HCT116 (cell line): ENCODE measurements around the gene LTBR.

Experiments used
- ATF3 ChIP-seq: IDR thresholded peaks from 2 replicates; pipeline ENCODE4 v1.6.1; 2012
- CTCF ChIP-seq, 3 experiments: fragments of 200-600 bp in 1 of 3; sonication (generic) in 1 of 3; IDR thresholded peaks in 2 of 3; conservative IDR thresholded peaks in 1 of 3; 2 replicates each; pipeline ENCODE4 v1.5.1; 2012 to 2017; ENCODE audit warnings: low read depth in 2 of 3, low read length in 2 of 3, antibody characterized with exemption in 1 of 3, borderline replicate concordance in 1 of 3, control low read depth in 1 of 3, mild to moderate bottlenecking in 1 of 3, mixed read lengths in 1 of 3, mixed run types in 1 of 3, moderate library complexity in 1 of 3; ENCODE audit not compliant: insufficient read depth in 1 of 3
- EGR1 ChIP-seq: IDR thresholded peaks from 2 replicates; pipeline ENCODE4 v1.6.1; 2012; ENCODE audit warnings: low read depth
- EZH2 ChIP-seq: fragments of 200-600 bp; sonication (generic); IDR thresholded peaks from 2 replicates; pipeline ENCODE4 v1.6.1; 2017; ENCODE audit warnings: antibody characterized with exemption, mixed run types
- EZH2phosphoT487 ChIP-seq: fragments of 200-600 bp; IDR thresholded peaks from 2 replicates; pipeline ENCODE4 v1.6.1; 2018; ENCODE audit warnings: antibody characterized with exemption, borderline replicate concordance
- JUND ChIP-seq: IDR thresholded peaks from 2 replicates; pipeline ENCODE4 v1.6.1; 2012
- MAX ChIP-seq: IDR thresholded peaks from 2 replicates; pipeline ENCODE4 v1.6.1; 2012
- POLR2A ChIP-seq: IDR thresholded peaks from 2 replicates; pipeline ENCODE4 v1.7.0; 2011; ENCODE audit warnings: borderline replicate concordance; ENCODE audit not compliant: insufficient read depth, insufficient read length; ENCODE audit errors: extremely low read depth
- POLR2AphosphoS5 ChIP-seq: IDR thresholded peaks from 2 replicates; pipeline ENCODE4 v1.6.1; 2011; ENCODE audit warnings: mild to moderate bottlenecking, low read depth, low read length, moderate library complexity
- RAD21 ChIP-seq: IDR thresholded peaks from 2 replicates; pipeline ENCODE4 v1.6.1; 2012; ENCODE audit warnings: low read depth, mild to moderate bottlenecking
- REST ChIP-seq: IDR thresholded peaks from 2 replicates; pipeline ENCODE4 v1.6.1; 2012; ENCODE audit warnings: low read depth
- SRF ChIP-seq: IDR thresholded peaks from 2 replicates; pipeline ENCODE4 v1.6.1; 2012; ENCODE audit warnings: low read depth
- TCF7L2 ChIP-seq: IDR thresholded peaks from 2 replicates; pipeline ENCODE4 v1.7.0; 2011; ENCODE audit warnings: borderline replicate concordance, inconsistent platforms; ENCODE audit not compliant: insufficient read depth, insufficient read length; ENCODE audit errors: extremely low read depth
- YY1 ChIP-seq: IDR thresholded peaks from 2 replicates; pipeline ENCODE4 v1.6.1; 2011; ENCODE audit warnings: low read length, low read depth, moderate library complexity, mild to moderate bottlenecking; ENCODE audit not compliant: insufficient replicate concordance; ENCODE audit errors: extremely low read depth

GRCh38 chr12:6370576-6370935 is 13.4 kb upstream of the LTBR start:
- TF ChIP-seq CTCF (IDR thresholded peaks at IDR 0.05 in 2 of 3, conservative IDR thresholded peaks at IDR 0.05 in 1 of 3; ENCODE audit: borderline replicate concordance in 1 of 3, insufficient read depth in 1 of 3, low read depth in 2 of 3, low read length in 2 of 3) = no peak
- no peak for TF ChIP-seq POLR2A
- TF ChIP-seq JUND = no peak
- TF ChIP-seq EZH2 = no peak
- no peak for TF ChIP-seq EZH2phosphoT487
- no peak for TF ChIP-seq MAX
- no peak for TF ChIP-seq RAD21
- no peak for TF ChIP-seq SRF
- TF ChIP-seq TCF7L2 = no peak
- TF ChIP-seq ATF3 = no peak
- no peak for TF ChIP-seq REST
- TF ChIP-seq POLR2AphosphoS5 = no peak; the same call in 1 of the 2 replicates
- TF ChIP-seq EGR1 = no peak
- no peak for TF ChIP-seq YY1
